HepG2 (cell line): Measurements from ENCODE around the gene NSUN6. TPM values are rescaled to one million over a fixed set of nuclear protein-coding genes. Genes with fewer than 3 reads are reported as not detected.

Source experiments
- BRD4 ChIP-seq: sonication (generic); formaldehyde crosslinking; IDR thresholded peaks from 2 replicates; pipeline ENCODE4 v1.4.0; 2020; ENCODE audit warnings: missing genetic modification reagents
- FOXK1 ChIP-seq: sonication (generic); formaldehyde crosslinking; IDR thresholded peaks from 2 replicates; pipeline ENCODE4 v1.4.0; 2020; ENCODE audit warnings: low read depth, missing genetic modification reagents, borderline replicate concordance
- GABPA ChIP-seq, 2 experiments: IDR thresholded peaks; 2 replicates each; pipeline ENCODE4 v1.6.1; 2011 to 2016; ENCODE audit warnings: low read depth in 2 of 2, low read length in 1 of 2, missing biosample characterization in 1 of 2, missing genetic modification characterization in 1 of 2
- HDAC1 ChIP-seq: sonication (generic); formaldehyde crosslinking; IDR thresholded peaks from 2 replicates; pipeline ENCODE4 v1.5.1; 2020; ENCODE audit warnings: mild to moderate bottlenecking, missing genetic modification reagents
- NR2C2 ChIP-seq: sonication (generic); formaldehyde crosslinking; IDR thresholded peaks from 2 replicates; pipeline ENCODE4 v1.4.0; 2020; ENCODE audit warnings: missing genetic modification reagents, mild to moderate bottlenecking, moderate library complexity, borderline replicate concordance
- NR2F6 ChIP-seq, 2 experiments: IDR thresholded peaks; 2 replicates each; pipeline ENCODE4 v1.6.1; 2016; ENCODE audit warnings: antibody characterized with exemption in 1 of 2, mild to moderate bottlenecking in 1 of 2
- POLR2G ChIP-seq: fragments of 200-400 bp; formaldehyde crosslinking; IDR thresholded peaks from 2 replicates; pipeline ENCODE4 v1.6.1; 2018; ENCODE audit warnings: mild to moderate bottlenecking, low read depth, low read length, moderate library complexity
- RERE ChIP-seq: IDR thresholded peaks from 2 replicates; pipeline ENCODE4 v1.6.1; 2016; ENCODE audit warnings: low read depth, missing genetic modification reagents, missing compliant biosample characterization
- SIX4 ChIP-seq: sonication (generic); formaldehyde crosslinking; IDR thresholded peaks from 2 replicates; pipeline ENCODE4 v1.4.0; 2020; ENCODE audit warnings: missing genetic modification reagents
- SMAD3 ChIP-seq: sonication (generic); formaldehyde crosslinking; IDR thresholded peaks from 2 replicates; pipeline ENCODE4 v1.4.0; 2020; ENCODE audit warnings: missing genetic modification reagents
- SRF ChIP-seq: IDR thresholded peaks from 2 replicates; pipeline ENCODE4 v1.6.1; 2011; ENCODE audit warnings: mild to moderate bottlenecking, low read depth, low read length, moderate library complexity
- TEAD3 ChIP-seq: optimal IDR thresholded peaks from 2 replicates; pipeline ENCODE3; 2016; ENCODE audit warnings: borderline replicate concordance
- THYN1 ChIP-seq: sonication (generic); formaldehyde crosslinking; IDR thresholded peaks from 2 replicates; pipeline ENCODE4 v1.8.1; 2023; ENCODE audit warnings: low read depth, mild to moderate bottlenecking, moderate library complexity, missing genetic modification reagents, borderline replicate concordance
- ZKSCAN5 ChIP-seq: sonication (generic); formaldehyde crosslinking; IDR thresholded peaks from 2 replicates; pipeline ENCODE4 v1.5.1; 2020; ENCODE audit warnings: mild to moderate bottlenecking, missing genetic modification reagents
- ZNF280D ChIP-seq: sonication (generic); formaldehyde crosslinking; IDR thresholded peaks from 2 replicates; pipeline ENCODE4 v1.5.1; 2020; ENCODE audit warnings: mild to moderate bottlenecking, missing genetic modification reagents
- ZNF687 ChIP-seq: sonication (generic); formaldehyde crosslinking; IDR thresholded peaks from 2 replicates; pipeline ENCODE4 v1.5.1; 2020; ENCODE audit warnings: mild to moderate bottlenecking, missing genetic modification reagents, moderate library complexity
- ZNF7 ChIP-seq: IDR thresholded peaks from 2 replicates; pipeline ENCODE4 v1.6.1; 2016; ENCODE audit warnings: missing biosample characterization, missing genetic modification reagents
- ZNF720 ChIP-seq: sonication (generic); formaldehyde crosslinking; IDR thresholded peaks from 2 replicates; pipeline ENCODE4 v1.4.0; 2020; ENCODE audit warnings: missing genetic modification reagents
- polyA plus RNA-seq, 8 experiments: library from polyadenylated mRNA; depleted of rRNA in 3 of 8; stranded (reverse) in 7 of 8; unstranded in 1 of 8; fragments of >200 nt; fragmentation: Illumina TruSeq in 4 of 8; extraction: Trizol in 4 of 8; gene quantifications; 2 replicates each; pipeline versions ENCODE4 v1.2.1 to v1.2.3, GENCODE V29; 2011 to 2016; ENCODE audit warnings: low read depth in 4 of 8, missing spikeins in 1 of 8, mixed read lengths in 1 of 8; ENCODE audit not compliant: insufficient read depth in 1 of 8
- total RNA-seq, 5 experiments: library from RNA; depleted of rRNA; stranded (reverse); fragments of >200 nt; fragmentation: Illumina TruSeq; extraction: Trizol; gene quantifications; 2 replicates each; pipeline ENCODE4 v1.2.3, GENCODE V29; 2016; ENCODE audit warnings: low read depth in 1 of 5

The NSUN6 gene
- total and polyA plus RNA-seq, 2 of the 13 experiments (the other 11 are each of a cell fraction or from before 2014, with no cell fraction given): 17.2 to 19.3 TPM

GRCh38 chr10:18610517-18610916 lies 40.9 kb downstream of the NSUN6 start (continued):
- TF ChIP-seq ZNF687 (CRISPR knock-in tag) (no peak), TEAD3 (CRISPR knock-in tag) (peak; percentile 87), SMAD3 (CRISPR knock-in tag) (peak; percentile 84), NR2F6 (IDR thresholded peaks at IDR 0.05) (peak; percentile 89), NR2F6 (CRISPR knock-in tag; IDR thresholded peaks at IDR 0.05) (peak; percentile 91), GABPA (IDR thresholded peaks at IDR 0.05; ENCODE audit: low read depth, low read length) (no peak), GABPA (CRISPR knock-in tag; IDR thresholded peaks at IDR 0.05; ENCODE audit: low read depth) (peak; percentile 77), ZNF720 (CRISPR knock-in tag) (no peak), SIX4 (CRISPR knock-in tag) (peak; percentile 77), THYN1 (CRISPR knock-in tag) (no peak), ZNF7 (CRISPR knock-in tag) (0 out of 2 replicates have a peak, but pooled peaks have one; percentile 1), ZKSCAN5 (CRISPR knock-in tag) (no peak), FOXK1 (CRISPR knock-in tag) (peak; percentile 79; the same call in 1 of the 2 replicates), ZNF280D (CRISPR knock-in tag) (0 out of 2 replicates have a peak, but pooled peaks have one; percentile 53), POLR2G (peak; percentile 53; the same call in 1 of the 2 replicates), BRD4 (CRISPR knock-in tag) (no peak), HDAC1 (CRISPR knock-in tag) (peak; percentile 83), NR2C2 (CRISPR knock-in tag) (peak; percentile 50; the same call in 1 of the 2 replicates), RERE (peak; percentile 85; the same call in 1 of the 2 replicates), SRF (0 out of 2 replicates have a peak, but pooled peaks have one; percentile 13)
